ENCODE data around the gene RDX.
"Not testable (repeated sequence)": the region's sequence is repeated elsewhere in the genome, so short reads cannot be mapped to it uniquely, and the experiment has no call there.

DNA sequence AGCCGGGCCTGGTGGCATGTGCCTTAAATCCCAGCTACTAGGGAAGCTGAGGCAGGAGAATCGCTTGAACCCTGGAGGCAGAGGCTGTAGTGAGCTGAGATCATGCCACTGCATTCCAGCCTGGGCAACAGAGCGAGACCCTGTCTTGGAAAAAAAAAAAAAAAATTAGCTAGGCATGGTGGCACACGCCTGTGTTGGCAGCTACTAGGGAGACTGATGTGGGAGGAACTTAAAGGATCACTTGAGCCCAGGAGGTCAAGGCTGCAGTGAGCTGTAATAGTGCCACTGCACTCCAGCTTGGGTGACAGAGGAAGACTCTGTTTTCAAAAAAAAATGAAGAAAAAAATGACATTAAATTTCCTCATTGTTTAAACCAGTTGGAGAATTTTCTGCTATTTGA is 4.3 kb downstream of the RDX start:
- TF ChIP-seq EZH2 (IDR thresholded peaks at IDR 0.05; ENCODE audit: borderline replicate concordance, low read depth, low read length, severe bottlenecking), result not testable (repeated sequence)
- TF ChIP-seq, protein P1, sequence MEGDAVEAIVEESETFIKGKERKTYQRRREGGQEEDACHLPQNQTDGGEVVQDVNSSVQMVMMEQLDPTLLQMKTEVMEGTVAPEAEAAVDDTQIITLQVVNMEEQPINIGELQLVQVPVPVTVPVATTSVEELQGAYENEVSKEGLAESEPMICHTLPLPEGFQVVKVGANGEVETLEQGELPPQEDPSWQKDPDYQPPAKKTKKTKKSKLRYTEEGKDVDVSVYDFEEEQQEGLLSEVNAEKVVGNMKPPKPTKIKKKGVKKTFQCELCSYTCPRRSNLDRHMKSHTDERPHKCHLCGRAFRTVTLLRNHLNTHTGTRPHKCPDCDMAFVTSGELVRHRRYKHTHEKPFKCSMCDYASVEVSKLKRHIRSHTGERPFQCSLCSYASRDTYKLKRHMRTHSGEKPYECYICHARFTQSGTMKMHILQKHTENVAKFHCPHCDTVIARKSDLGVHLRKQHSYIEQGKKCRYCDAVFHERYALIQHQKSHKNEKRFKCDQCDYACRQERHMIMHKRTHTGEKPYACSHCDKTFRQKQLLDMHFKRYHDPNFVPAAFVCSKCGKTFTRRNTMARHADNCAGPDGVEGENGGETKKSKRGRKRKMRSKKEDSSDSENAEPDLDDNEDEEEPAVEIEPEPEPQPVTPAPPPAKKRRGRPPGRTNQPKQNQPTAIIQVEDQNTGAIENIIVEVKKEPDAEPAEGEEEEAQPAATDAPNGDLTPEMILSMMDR (IDR thresholded peaks at IDR 0.05; ENCODE audit: borderline replicate concordance, extremely low read depth, low read length, poor library complexity, severe bottlenecking), result not testable (repeated sequence)

All from DND-41 (cell line).